HG03064 (cell line): ENCODE data around the gene HDAC10.
"Not testable (repeated sequence)": the region's sequence is repeated elsewhere in the genome, so short reads cannot be mapped to it uniquely, and the experiment has no call there.

Source experiments
- ATAC-seq: cut with Tn5 transposase; IDR thresholded peaks from one replicate; pipeline ENCODE4 v1.9.1; 2021; ENCODE audit warnings: low read depth; ENCODE audit not compliant: unreplicated experiment

The HDAC10 gene

GRCh38 chr22:50205781-50206569 lies 45.1 kb downstream of the HDAC10 start:
- no peak for ATAC-seq

- ATAC-seq, result not testable (repeated sequence)
Observed at GRCh38 chr22:50204998-50205397, 46.1 kb downstream of the HDAC10 start.

GRCh38 chr22:50204571-50204970 lies 46.5 kb downstream of the HDAC10 start:
- ATAC-seq, result no peak

- no peak for ATAC-seq
Observed at GRCh38 chr22:50203288-50203687, 47.8 kb downstream of the HDAC10 start.

GRCh38 chr22:50202130-50202666 lies 48.9 kb downstream of the HDAC10 start:
- ATAC-seq, result no peak

GRCh38 chr22:50201191-50202129 lies 49.6 kb downstream of the HDAC10 start:
- ATAC-seq, result peak; percentile 7

- ATAC-seq, result peak; percentile 58
Observed at GRCh38 chr22:50200461-50201190, 50.4 kb downstream of the HDAC10 start, which contains the start of gene SELENOO. SELENOO (plus strand) TSS chr22:50201011; CDS start chr22:50201037, 26 bp downstream.

- peak; percentile 17 for ATAC-seq
Observed at GRCh38 chr22:50199829-50200460, 51.1 kb downstream of the HDAC10 start.

- ATAC-seq, result no peak
Observed at GRCh38 chr22:50199251-50199721, 51.8 kb downstream of the HDAC10 start.

- ATAC-seq, result no peak
Observed at GRCh38 chr22:50198624-50199017, 52.4 kb downstream of the HDAC10 start.

GRCh38 chr22:50197856-50198623 lies 53.0 kb downstream of the HDAC10 start:
- no peak for ATAC-seq

- ATAC-seq, result no peak
Observed at GRCh38 chr22:50197000-50197800, 53.9 kb downstream of the HDAC10 start.

- ATAC-seq, result no peak
Observed at GRCh38 chr22:50196256-50196655, 54.8 kb downstream of the HDAC10 start.
